ACC112 (cell line): Measurements from ENCODE around the gene CMTM5.
"Not testable (repeated sequence)": the region's sequence is repeated elsewhere in the genome, so short reads cannot be mapped to it uniquely, and the experiment has no call there.

Experiments used
- H2AFZ ChIP-seq: fragments of 200-600 bp; sonication (generic); one replicate; pipeline ENCODE4 v1.6.0; 2017; ENCODE audit warnings: antibody characterized with exemption, low read length; ENCODE audit not compliant: unreplicated experiment
- H3K27ac ChIP-seq: fragments of 200-600 bp; sonication (generic); 2 replicates; pipeline ENCODE4 v1.5.1; 2014; ENCODE audit warnings: low read depth, mild to moderate bottlenecking, antibody characterized with exemption, low read length, moderate library complexity
- H3K27me3 ChIP-seq: fragments of 200-600 bp; sonication (generic); 2 replicates; pipeline ENCODE4 v1.6.1; 2014; ENCODE audit warnings: mild to moderate bottlenecking, antibody characterized with exemption, low read length, moderate library complexity, mixed read lengths; ENCODE audit not compliant: insufficient read depth
- H3K36me3 ChIP-seq: fragments of 200-600 bp; sonication (generic); 2 replicates; pipeline ENCODE4 v1.6.1; 2016; ENCODE audit warnings: mild to moderate bottlenecking, antibody characterized with exemption, low read length, moderate library complexity, mixed read lengths; ENCODE audit not compliant: insufficient read depth
- H3K4me1 ChIP-seq: fragments of 200-600 bp; sonication (generic); one replicate; pipeline ENCODE4 v1.6.1; 2016; ENCODE audit warnings: low read length, mixed read lengths; ENCODE audit not compliant: insufficient read depth, unreplicated experiment, control insufficient read depth
- H3K4me3 ChIP-seq: fragments of 200-600 bp; sonication (generic); 2 replicates; pipeline ENCODE4 v1.5.1; 2014; ENCODE audit warnings: mild to moderate bottlenecking, low read depth, low read length
- H3K79me2 ChIP-seq: fragments of 200-600 bp; sonication (generic); one replicate; pipeline ENCODE4 v1.6.0; 2016; ENCODE audit warnings: low read length; ENCODE audit not compliant: control insufficient read depth, unreplicated experiment, insufficient read depth

Gene CMTM5

DNA sequence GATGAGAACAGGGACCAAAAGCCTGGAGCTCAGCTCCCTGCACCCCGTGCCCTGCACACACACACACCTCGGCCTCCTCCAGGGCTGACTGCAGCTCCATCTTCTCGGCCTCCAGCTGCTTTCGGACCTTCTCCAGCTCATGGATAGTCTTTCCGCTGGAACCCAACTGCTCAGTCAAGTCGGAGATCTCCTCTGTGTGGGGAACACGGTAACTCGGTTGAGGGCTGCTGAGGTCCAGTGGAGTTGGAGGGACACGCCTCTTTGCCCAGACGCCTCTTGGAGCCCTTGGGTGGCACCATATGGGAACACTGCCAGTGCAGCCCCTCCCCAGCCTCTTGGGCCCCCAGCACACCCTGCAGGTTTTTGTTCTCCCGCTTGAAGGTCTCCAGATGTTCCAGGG lies 40.0 kb downstream of the CMTM5 start:
- no peak overlapping the region for H3K4me3 ChIP-seq
- no peaks in the 10 kb centered on the region for H3K4me1 ChIP-seq
- H2AFZ ChIP-seq = no peak overlapping the region
- H3K79me2 ChIP-seq = no peaks in the 10 kb centered on the region
- peaks cover 78% of the 10 kb centered on the region for H3K27me3 ChIP-seq
- H3K27ac ChIP-seq = no peak overlapping the region
- no peaks in the 10 kb centered on the region for H3K36me3 ChIP-seq

GRCh38 chr14:23417269-23417668 lies 40.4 kb downstream of the CMTM5 start:
- not testable (repeated sequence) for H3K79me2 ChIP-seq, H3K4me3 ChIP-seq

GRCh38 chr14:23418021-23418420 lies 41.2 kb downstream of the CMTM5 start:
- peaks cover 72% of the 10 kb centered on the region for H3K27me3 ChIP-seq
- no peak overlapping the region for H3K4me3 ChIP-seq
- H2AFZ ChIP-seq = no peak overlapping the region
- H3K79me2 ChIP-seq = no peaks in the 10 kb centered on the region
- H3K36me3 ChIP-seq = no peaks in the 10 kb centered on the region
- no peak overlapping the region for H3K27ac ChIP-seq
- no peaks in the 10 kb centered on the region for H3K4me1 ChIP-seq

More at GRCh38 chr14:23417269-23417668, 40.4 kb downstream of the CMTM5 start:
- H3K27me3 ChIP-seq = peaks cover 77% of the 10 kb centered on the region
- H3K4me1 ChIP-seq, H2AFZ ChIP-seq, H3K27ac ChIP-seq, H3K36me3 ChIP-seq: not testable (repeated sequence)

DNA sequence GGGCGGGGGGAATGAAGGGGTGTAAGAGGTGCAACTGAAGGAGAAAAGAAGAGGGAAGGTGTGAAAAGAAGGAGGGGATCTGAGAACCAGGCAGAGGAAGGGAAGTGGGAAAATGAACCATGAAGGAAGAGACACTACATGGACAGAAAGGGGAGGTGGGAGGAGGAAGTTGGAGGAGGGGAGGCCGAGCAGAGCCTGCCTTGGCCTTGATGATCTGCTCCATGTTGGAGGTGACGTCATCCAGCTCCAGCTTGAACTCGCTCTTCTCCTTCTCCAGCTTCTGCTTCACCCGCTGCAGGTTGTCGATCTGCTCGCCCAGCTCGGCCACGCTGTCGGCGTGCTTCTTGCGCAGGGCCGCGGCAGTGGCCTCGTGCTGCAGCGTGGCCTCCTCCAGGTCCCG lies 42.8 kb downstream of the CMTM5 start:
- not testable (repeated sequence) for H3K27ac ChIP-seq, H3K4me1 ChIP-seq, H3K4me3 ChIP-seq, H3K36me3 ChIP-seq, H2AFZ ChIP-seq, H3K79me2 ChIP-seq
- H3K27me3 ChIP-seq = peaks cover 80% of the 10 kb centered on the region

DNA sequence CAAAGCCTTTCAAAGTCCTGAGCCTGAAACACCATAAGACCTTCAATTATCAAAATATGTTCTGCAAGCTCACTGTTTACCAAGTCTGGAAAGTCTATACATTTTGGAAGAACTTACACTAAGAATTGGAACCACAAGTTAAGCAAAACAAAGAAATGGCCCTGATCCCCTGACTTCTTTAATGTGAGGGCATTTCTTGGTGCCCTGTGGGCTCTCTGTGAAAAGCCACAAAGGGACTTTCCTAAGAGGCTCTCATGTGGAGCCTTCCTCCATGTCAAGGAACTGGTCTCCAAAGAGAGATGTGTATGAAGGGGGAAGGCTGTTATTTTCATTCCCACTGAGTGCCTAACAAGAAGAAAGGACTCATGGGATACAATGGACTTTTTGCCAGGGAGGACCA lies 44.7 kb downstream of the CMTM5 start:
- Histone ChIP-seq H3K27me3 (peaks cover 72% of the 10 kb centered on the region), H3K4me1 (no peaks in the 10 kb centered on the region), H3K27ac (no peak overlapping the region), H3K4me3 (no peak overlapping the region), H2AFZ (no peak overlapping the region), H3K36me3 (no peaks in the 10 kb centered on the region), H3K79me2 (no peaks in the 10 kb centered on the region)

- H3K4me1 ChIP-seq = no peaks in the 10 kb centered on the region
- H3K4me3 ChIP-seq = no peak overlapping the region
- H3K79me2 ChIP-seq = no peaks in the 10 kb centered on the region
- H3K27ac ChIP-seq = no peak overlapping the region
- peaks cover 64% of the 10 kb centered on the region for H3K27me3 ChIP-seq
- no peak overlapping the region for H2AFZ ChIP-seq
- no peaks in the 10 kb centered on the region for H3K36me3 ChIP-seq
Observed at GRCh38 chr14:23423657-23424056, 46.8 kb downstream of the CMTM5 start.

- no peak overlapping the region for H3K27ac ChIP-seq
- H3K27me3 ChIP-seq = peaks cover 59% of the 10 kb centered on the region
- no peak overlapping the region for H3K4me3 ChIP-seq
- no peaks in the 10 kb centered on the region for H3K36me3 ChIP-seq
- H3K4me1 ChIP-seq = no peaks in the 10 kb centered on the region
- H3K79me2 ChIP-seq = no peaks in the 10 kb centered on the region
- H2AFZ ChIP-seq = no peak overlapping the region
Observed at GRCh38 chr14:23425169-23425568, 48.3 kb downstream of the CMTM5 start.

- H3K27me3 ChIP-seq = peaks cover 60% of the 10 kb centered on the region
- not testable (repeated sequence) for H3K79me2 ChIP-seq, H3K4me1 ChIP-seq, H2AFZ ChIP-seq, H3K36me3 ChIP-seq, H3K27ac ChIP-seq, H3K4me3 ChIP-seq
Observed at GRCh38 chr14:23425798-23426197, 49.0 kb downstream of the CMTM5 start.

DNA sequence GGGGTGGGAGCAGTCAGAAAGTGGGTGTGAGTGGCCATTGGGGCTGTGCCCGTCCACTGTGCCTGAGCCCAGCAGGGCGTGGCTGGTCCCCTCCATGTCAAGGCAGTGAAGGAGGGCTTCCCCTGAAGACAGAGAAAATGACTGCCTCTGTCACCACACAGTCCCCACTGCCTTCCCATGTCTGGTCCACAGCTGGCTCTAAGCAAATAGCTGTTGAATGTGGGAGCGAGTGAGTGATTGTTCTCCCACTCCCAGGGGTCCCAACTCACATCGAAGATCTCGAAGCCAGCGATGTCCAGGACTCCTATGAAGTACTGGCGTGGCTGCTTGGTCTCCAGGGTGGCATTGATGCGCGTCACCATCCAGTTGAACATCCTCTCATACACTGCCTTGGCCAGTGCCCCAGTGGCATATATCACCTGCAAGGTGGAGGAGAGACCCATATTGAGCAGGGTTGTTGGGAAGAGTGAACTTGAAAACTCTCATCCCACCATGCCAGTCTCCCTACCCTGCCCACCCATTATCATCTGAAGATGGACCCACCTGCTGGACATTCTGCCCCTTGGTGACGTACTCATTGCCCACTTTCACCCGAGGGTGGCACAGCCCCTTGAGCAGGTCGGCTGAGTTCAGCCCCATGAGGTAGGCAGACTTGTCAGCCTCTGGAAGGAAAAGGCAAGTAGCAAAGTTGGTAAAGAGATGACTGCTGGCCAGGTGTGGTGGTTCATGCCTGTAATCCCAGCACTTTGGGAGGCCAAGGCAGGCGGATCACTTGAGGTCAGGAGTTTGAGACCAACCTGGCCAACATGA lies 52.0 kb downstream of the CMTM5 start:
- H3K36me3 ChIP-seq = no peaks in the 10 kb centered on the region
- H3K79me2 ChIP-seq = no peaks in the 10 kb centered on the region
- H3K4me1 ChIP-seq = no peaks in the 10 kb centered on the region
- peaks cover 71% of the 10 kb centered on the region for H3K27me3 ChIP-seq
- no peak overlapping the region for H2AFZ ChIP-seq
- H3K4me3 ChIP-seq = no peak overlapping the region
- no peak overlapping the region for H3K27ac ChIP-seq
